Astrocyte (in vitro differentiated cells and primary cell): ENCODE measurements around the gene ZKSCAN1. TPM values are rescaled to one million over a fixed set of nuclear protein-coding genes. Genes with fewer than 3 reads are reported as not detected.
"Not testable (repeated sequence)": the region's sequence is repeated elsewhere in the genome, so short reads cannot be mapped to it uniquely, and the experiment has no call there.

ENCODE experiments used
- DNase-seq: peaks from one replicate; pipeline ENCODE4 v3.0.0-alpha.2; 2010; ENCODE audit warnings: low read depth
- FAIRE-seq: peaks from 2 replicates; lab custom pipeline; 2011; peaks lifted over from hg19 to GRCh38; lab: Jason Lieb, UNC
- H2AFZ ChIP-seq: 2 replicates; pipeline ENCODE4 v1.6.0; 2012; ENCODE audit warnings: low read depth, low read length, inconsistent platforms
- H3K27ac ChIP-seq: 2 replicates; pipeline ENCODE4 v1.5.1; 2011; ENCODE audit warnings: low read depth, low read length, inconsistent platforms
- H3K27me3 ChIP-seq: 2 replicates; pipeline ENCODE4 v1.6.0; 2011; ENCODE audit warnings: low read length, inconsistent platforms; ENCODE audit not compliant: insufficient read depth
- H3K36me3 ChIP-seq: 2 replicates; pipeline ENCODE4 v1.5.1; 2011; ENCODE audit warnings: low read length, inconsistent platforms; ENCODE audit not compliant: insufficient read depth
- H3K4me1 ChIP-seq: 2 replicates; pipeline ENCODE4 v1.5.1; 2011; ENCODE audit warnings: low read length, inconsistent platforms; ENCODE audit not compliant: insufficient read depth
- H3K4me2 ChIP-seq: 2 replicates; pipeline ENCODE4 v1.6.0; 2012; ENCODE audit warnings: low read length, inconsistent platforms
- H3K4me3 ChIP-seq: 2 replicates; pipeline ENCODE4 v1.5.1; 2011; ENCODE audit warnings: low read depth, mild to moderate bottlenecking, low read length, inconsistent platforms; ENCODE audit not compliant: insufficient read depth
- H3K79me2 ChIP-seq: 2 replicates; pipeline ENCODE4 v1.6.0; 2012; ENCODE audit warnings: mild to moderate bottlenecking, low read length, inconsistent platforms; ENCODE audit not compliant: insufficient read depth
- H3K9ac ChIP-seq: 2 replicates; pipeline ENCODE4 v1.6.0; 2012; ENCODE audit warnings: mild to moderate bottlenecking, low read length, inconsistent platforms
- H3K9me3 ChIP-seq: 2 replicates; pipeline ENCODE4 v1.5.1; 2012; ENCODE audit warnings: low read depth, mild to moderate bottlenecking, low read length, inconsistent platforms; ENCODE audit not compliant: insufficient read depth
- H4K20me1 ChIP-seq: 2 replicates; pipeline ENCODE4 v1.6.0; 2012; ENCODE audit warnings: low read length, inconsistent platforms; ENCODE audit not compliant: insufficient read depth
- H3K27ac Mint-ChIP-seq: one replicate; pipeline ENCODE4 v1.8.0; 2021; ENCODE audit warnings: mild to moderate bottlenecking, mixed read lengths; ENCODE audit not compliant: unreplicated experiment
- H3K27me3 Mint-ChIP-seq: one replicate; pipeline ENCODE4 v1.8.0; 2021; ENCODE audit warnings: low read depth, mixed read lengths; ENCODE audit not compliant: unreplicated experiment
- H3K36me3 Mint-ChIP-seq: one replicate; pipeline ENCODE4 v1.8.0; 2021; ENCODE audit warnings: low read depth, mixed read lengths; ENCODE audit not compliant: unreplicated experiment
- H3K4me1 Mint-ChIP-seq: one replicate; pipeline ENCODE4 v1.8.0; 2021; ENCODE audit warnings: low read depth, mixed read lengths; ENCODE audit not compliant: unreplicated experiment
- H3K4me3 Mint-ChIP-seq: one replicate; pipeline ENCODE4 v1.8.0; 2021; ENCODE audit warnings: mild to moderate bottlenecking, moderate library complexity, mixed read lengths; ENCODE audit not compliant: unreplicated experiment
- H3K9me3 Mint-ChIP-seq: one replicate; pipeline ENCODE4 v1.8.0; 2021; ENCODE audit warnings: mild to moderate bottlenecking, mixed read lengths; ENCODE audit not compliant: unreplicated experiment
- CTCF ChIP-seq: IDR thresholded peaks from 2 replicates; pipeline ENCODE4 v1.5.1; 2011; ENCODE audit warnings: low read depth, mild to moderate bottlenecking, inconsistent platforms, low read length, moderate library complexity; ENCODE audit not compliant: insufficient read depth
- EZH2 ChIP-seq: IDR thresholded peaks from 2 replicates; pipeline ENCODE4 v1.6.1; 2012; ENCODE audit warnings: mild to moderate bottlenecking, low read length, inconsistent platforms; ENCODE audit not compliant: insufficient read depth
- total RNA-seq: library from RNA; stranded (reverse); gene quantifications from 2 replicates; pipeline ENCODE4 v1.2.1, GENCODE V29; 2021

ZKSCAN1 gene
- total RNA-seq, 1 donor from 2014 or later = 70.8 TPM

GRCh38 chr7:99990460-99990852 lies 24.9 kb upstream of the ZKSCAN1 start:
- peaks cover 3% of the 10 kb centered on the region for H3K9me3 Mint-ChIP-seq
- Histone ChIP-seq H3K4me1 (peaks cover 4% of the 10 kb centered on the region), H4K20me1 (no peaks in the 10 kb centered on the region), H3K4me2 (peak overlapping the region; percentile 80), H3K79me2 (no peaks in the 10 kb centered on the region), H3K27me3 (peaks cover 11% of the 10 kb centered on the region), H3K9me3 (no peaks in the 10 kb centered on the region), H3K36me3 (no peaks in the 10 kb centered on the region), H2AFZ (peak overlapping the region; percentile 80), H3K9ac (no peak overlapping the region), H3K27ac (no peak overlapping the region), H3K4me3 (peak overlapping the region; percentile 38)
- FAIRE-seq (no peak), DNase-seq (no peak)
- H3K36me3 Mint-ChIP-seq = no peaks in the 10 kb centered on the region
- TF ChIP-seq CTCF (no peak), EZH2 (no peak)
- H3K4me1 Mint-ChIP-seq = no peaks in the 10 kb centered on the region
- peaks cover 34% of the 10 kb centered on the region for H3K27me3 Mint-ChIP-seq
- no peak overlapping the region for H3K4me3 Mint-ChIP-seq
- no peak overlapping the region for H3K27ac Mint-ChIP-seq

- H3K36me3 ChIP-seq, H3K4me2 ChIP-seq, H3K4me3 Mint-ChIP-seq, H3K9me3 ChIP-seq, H3K27ac ChIP-seq, H3K4me3 ChIP-seq, H3K9ac ChIP-seq, H4K20me1 ChIP-seq, FAIRE-seq, H3K4me1 Mint-ChIP-seq, H3K4me1 ChIP-seq, H3K36me3 Mint-ChIP-seq, H3K27ac Mint-ChIP-seq, H3K9me3 Mint-ChIP-seq, DNase-seq, H3K79me2 ChIP-seq, H2AFZ ChIP-seq, H3K27me3 ChIP-seq: not testable (repeated sequence)
- H3K27me3 Mint-ChIP-seq = peaks cover 29% of the 10 kb centered on the region
Measured at GRCh38 chr7:99991543-99991942, 23.9 kb upstream of the ZKSCAN1 start.

- H3K9me3 Mint-ChIP-seq = no peaks in the 10 kb centered on the region
- Histone ChIP-seq H3K9ac (no peak overlapping the region), H3K27ac (no peak overlapping the region), H3K9me3 (no peaks in the 10 kb centered on the region), H3K27me3 (peaks cover 5% of the 10 kb centered on the region), H3K4me3 (no peak overlapping the region), H3K36me3 (no peaks in the 10 kb centered on the region), H3K4me2 (no peak overlapping the region), H3K4me1 (peaks cover 4% of the 10 kb centered on the region), H4K20me1 (no peaks in the 10 kb centered on the region), H2AFZ (no peak overlapping the region), H3K79me2 (no peaks in the 10 kb centered on the region)
- TF ChIP-seq CTCF = no peak
- TF ChIP-seq EZH2 = no peak
- H3K27ac Mint-ChIP-seq = no peak overlapping the region
- H3K27me3 Mint-ChIP-seq = peaks cover 23% of the 10 kb centered on the region
- DNase-seq (no peak), FAIRE-seq (no peak)
- no peaks in the 10 kb centered on the region for H3K36me3 Mint-ChIP-seq
- H3K4me3 Mint-ChIP-seq = no peak overlapping the region
- H3K4me1 Mint-ChIP-seq = no peaks in the 10 kb centered on the region
Measured at GRCh38 chr7:99992330-99993038, 22.9 kb upstream of the ZKSCAN1 start.
